Rectal smooth muscle tissue (tissue), 1 donor: Measurements from ENCODE around the gene TM9SF3.

ENCODE experiments used
- H3K27ac ChIP-seq: one replicate; pipeline ENCODE4 v1.7.0; 2013; ENCODE audit warnings: low read depth, low read length, inconsistent platforms
- H3K27me3 ChIP-seq: one replicate; pipeline ENCODE4 v1.7.0; 2013; ENCODE audit warnings: low read length; ENCODE audit not compliant: control insufficient read depth, insufficient read depth
- H3K36me3 ChIP-seq: one replicate; pipeline ENCODE4 v1.7.0; 2013; ENCODE audit warnings: low read length; ENCODE audit not compliant: control insufficient read depth, insufficient read depth
- H3K4me1 ChIP-seq: one replicate; pipeline ENCODE4 v1.7.0; 2013; ENCODE audit warnings: low read length; ENCODE audit not compliant: control insufficient read depth, insufficient read depth
- H3K4me3 ChIP-seq: one replicate; pipeline ENCODE4 v1.7.0; 2013; ENCODE audit warnings: low read length
- H3K9ac ChIP-seq: one replicate; pipeline ENCODE4 v1.7.0; 2013; ENCODE audit warnings: low read length

Gene TM9SF3

DNA sequence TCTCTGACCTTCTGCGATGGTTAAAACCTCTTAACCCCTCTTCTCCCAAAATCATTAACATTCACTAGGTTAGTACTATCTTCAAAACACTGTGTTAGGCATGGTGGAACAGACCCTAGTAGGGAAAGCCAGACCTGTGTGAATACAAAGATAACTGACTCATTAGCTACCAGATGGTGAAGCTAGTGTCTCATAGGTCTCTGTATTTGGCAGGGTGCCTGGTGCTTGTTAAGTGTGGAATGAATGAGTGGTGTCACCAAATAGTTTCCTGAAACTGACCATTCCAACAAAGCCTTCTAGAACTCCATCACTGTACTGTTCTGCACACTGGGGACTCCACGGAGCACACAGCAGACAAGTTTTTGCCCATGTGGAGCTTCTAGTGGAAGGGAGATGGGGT is 27.7 kb upstream of the TM9SF3 start:
- Histone ChIP-seq H3K4me3 (no peak overlapping the region), H3K27me3 (no peaks in the 10 kb centered on the region), H3K36me3 (no peaks in the 10 kb centered on the region), H3K4me1 (peaks cover 5% of the 10 kb centered on the region), H3K9ac (no peak overlapping the region), H3K27ac (no peak overlapping the region)

DNA sequence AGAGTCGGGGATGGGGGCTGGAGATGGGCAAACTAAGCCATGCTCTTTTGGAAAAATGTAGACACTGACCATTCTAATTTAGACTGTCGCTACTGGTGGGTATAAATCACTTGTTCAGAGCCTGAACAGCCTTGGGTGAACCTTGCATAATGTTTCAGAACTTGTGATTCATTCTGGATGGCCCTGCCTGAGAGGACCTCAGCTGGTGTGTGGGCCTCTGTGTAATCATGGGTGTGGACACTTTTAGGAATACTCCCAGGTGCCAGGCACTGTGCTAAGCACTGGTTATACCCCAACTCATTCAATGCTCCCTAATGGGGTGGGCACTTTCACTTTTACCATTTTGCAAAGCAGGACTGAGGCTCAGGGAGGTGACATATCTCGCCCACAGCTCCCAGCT is 26.8 kb upstream of the TM9SF3 start:
- H3K36me3 ChIP-seq = no peaks in the 10 kb centered on the region
- no peak overlapping the region for H3K27ac ChIP-seq
- no peak overlapping the region for H3K4me3 ChIP-seq

DNA sequence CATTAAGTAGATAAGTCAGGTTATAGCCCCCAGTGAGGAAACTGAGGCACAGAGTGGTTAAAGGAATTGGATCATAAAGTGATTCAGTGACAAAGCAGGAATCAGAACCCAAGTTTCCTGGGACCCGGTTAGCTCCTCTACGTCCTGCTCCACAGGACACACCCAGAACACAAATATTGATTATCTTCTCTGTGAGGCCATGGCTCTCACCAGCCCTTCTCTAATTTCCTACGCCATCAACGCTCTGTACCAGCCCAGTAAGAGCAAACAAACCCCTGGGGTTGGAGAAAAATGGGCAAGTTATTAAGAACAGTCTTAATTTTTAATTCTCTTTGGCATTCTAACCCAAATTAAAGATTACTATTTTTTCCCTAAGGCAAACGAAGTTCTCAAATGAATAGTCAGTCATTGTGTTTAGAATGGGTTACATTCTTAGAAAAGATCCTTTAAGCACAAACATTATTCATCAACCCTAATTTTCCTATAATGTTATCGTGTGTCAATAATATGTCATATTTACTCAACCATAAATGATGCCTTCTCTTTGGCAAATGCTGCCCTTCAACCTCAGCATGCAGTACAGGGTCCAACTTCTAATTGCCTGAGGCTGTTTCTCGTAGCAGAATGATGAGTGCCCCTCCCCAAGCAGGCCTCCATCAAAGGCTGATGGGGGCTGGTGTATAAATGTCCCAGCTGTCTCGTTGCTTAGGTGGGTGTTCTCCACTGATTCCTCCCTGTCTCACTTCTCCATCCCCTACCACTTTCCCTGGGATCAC is 25.4 kb upstream of the TM9SF3 start:
- H3K27me3 ChIP-seq = no peaks in the 10 kb centered on the region
- no peak overlapping the region for H3K27ac ChIP-seq
- H3K4me1 ChIP-seq = no peaks in the 10 kb centered on the region
- no peaks in the 10 kb centered on the region for H3K36me3 ChIP-seq
- H3K9ac ChIP-seq = no peak overlapping the region
- no peak overlapping the region for H3K4me3 ChIP-seq

More for the DNA sequence above, 26.8 kb upstream of the TM9SF3 start:
- H3K27me3 ChIP-seq = no peaks in the 10 kb centered on the region
- H3K4me1 ChIP-seq = peaks cover 1% of the 10 kb centered on the region
- no peak overlapping the region for H3K9ac ChIP-seq

DNA sequence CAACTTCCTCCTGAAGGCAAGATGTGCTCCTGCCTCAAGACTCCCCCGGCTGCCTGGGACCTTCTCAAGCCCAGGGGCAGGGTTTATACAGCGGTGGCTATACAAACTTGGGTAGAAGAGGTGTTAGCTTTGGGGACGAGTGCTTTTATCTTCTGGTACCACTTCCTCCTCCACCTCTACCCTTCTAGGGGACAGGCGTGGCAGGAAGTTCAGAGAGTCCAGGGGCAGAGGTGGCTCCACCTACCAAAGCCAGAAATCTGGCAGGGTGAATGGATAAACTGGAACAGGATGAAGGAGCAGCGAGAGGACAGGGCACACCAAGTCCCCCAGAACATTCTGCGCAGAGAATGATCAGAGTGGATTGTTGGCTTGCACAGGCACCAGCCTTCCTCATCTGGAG is 24.0 kb upstream of the TM9SF3 start:
- Histone ChIP-seq H3K9ac (no peak overlapping the region), H3K4me1 (no peaks in the 10 kb centered on the region), H3K4me3 (no peak overlapping the region), H3K27ac (no peak overlapping the region), H3K27me3 (no peaks in the 10 kb centered on the region), H3K36me3 (no peaks in the 10 kb centered on the region)

DNA sequence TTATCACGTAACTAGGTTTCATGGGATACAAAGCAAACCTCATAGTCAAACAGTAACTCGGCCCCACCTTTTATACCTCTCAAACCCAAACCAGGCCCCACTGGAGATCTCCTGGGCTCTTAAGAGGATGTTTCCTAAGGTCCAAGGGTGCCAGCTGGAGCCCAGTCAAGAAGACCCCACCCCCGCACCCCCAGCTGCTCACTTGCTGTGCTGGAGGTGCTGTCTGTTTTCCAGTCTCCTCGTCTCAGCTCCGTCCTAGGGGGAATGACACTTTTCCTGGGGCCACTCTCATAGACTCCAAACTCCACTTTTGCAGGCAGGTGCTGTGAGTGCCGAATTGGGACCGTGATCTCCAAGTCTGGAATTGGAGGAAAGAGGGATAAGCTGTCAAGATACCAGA is 22.7 kb upstream of the TM9SF3 start:
- no peak overlapping the region for H3K4me3 ChIP-seq
- no peak overlapping the region for H3K27ac ChIP-seq
- H3K36me3 ChIP-seq = no peaks in the 10 kb centered on the region
- H3K9ac ChIP-seq = no peak overlapping the region
- H3K27me3 ChIP-seq = no peaks in the 10 kb centered on the region
- H3K4me1 ChIP-seq = no peaks in the 10 kb centered on the region

DNA sequence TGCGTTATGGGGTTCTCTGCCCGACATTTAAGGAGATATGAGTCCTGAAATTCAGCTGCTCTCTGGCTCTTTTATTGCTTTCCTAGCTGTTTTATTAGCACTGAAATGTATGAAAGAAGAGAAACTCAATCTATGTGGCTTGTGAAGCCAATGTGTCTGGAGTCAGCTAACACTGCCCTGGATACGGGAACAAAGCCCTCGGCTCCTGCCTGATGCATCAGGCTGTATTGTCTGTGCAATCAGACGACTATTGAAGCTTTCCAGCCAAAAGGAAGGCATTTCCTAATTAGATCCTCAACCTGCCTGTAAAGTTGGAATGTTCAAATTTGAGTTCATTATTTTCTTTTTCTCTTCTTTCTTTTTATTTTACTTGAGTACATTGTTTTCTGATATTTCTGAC is 22.0 kb upstream of the TM9SF3 start:
- Histone ChIP-seq H3K9ac (no peak overlapping the region), H3K27ac (no peak overlapping the region), H3K4me3 (no peak overlapping the region), H3K36me3 (no peaks in the 10 kb centered on the region), H3K4me1 (no peaks in the 10 kb centered on the region), H3K27me3 (no peaks in the 10 kb centered on the region)

DNA sequence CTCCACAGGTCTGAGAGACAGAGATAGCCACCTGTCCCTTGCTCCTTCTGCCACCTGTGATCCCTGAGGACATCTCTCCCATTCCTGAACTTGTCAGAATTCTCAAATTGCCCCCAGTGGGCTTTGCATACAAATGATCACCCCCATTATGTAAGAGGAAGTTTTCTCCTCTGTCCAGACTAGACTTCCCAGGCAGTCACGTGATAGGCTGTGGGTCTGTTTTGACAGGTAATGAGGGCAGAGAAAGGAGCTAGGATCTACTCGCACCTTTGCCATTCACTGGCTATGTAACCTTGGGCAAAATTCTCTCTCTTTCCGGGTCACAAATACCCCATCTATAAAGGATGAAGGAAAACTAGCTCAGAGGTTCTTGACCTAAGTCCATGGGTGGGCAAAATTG is 21.4 kb upstream of the TM9SF3 start:
- H3K4me3 ChIP-seq = no peak overlapping the region
- H3K9ac ChIP-seq = no peak overlapping the region
- H3K36me3 ChIP-seq = no peaks in the 10 kb centered on the region

DNA sequence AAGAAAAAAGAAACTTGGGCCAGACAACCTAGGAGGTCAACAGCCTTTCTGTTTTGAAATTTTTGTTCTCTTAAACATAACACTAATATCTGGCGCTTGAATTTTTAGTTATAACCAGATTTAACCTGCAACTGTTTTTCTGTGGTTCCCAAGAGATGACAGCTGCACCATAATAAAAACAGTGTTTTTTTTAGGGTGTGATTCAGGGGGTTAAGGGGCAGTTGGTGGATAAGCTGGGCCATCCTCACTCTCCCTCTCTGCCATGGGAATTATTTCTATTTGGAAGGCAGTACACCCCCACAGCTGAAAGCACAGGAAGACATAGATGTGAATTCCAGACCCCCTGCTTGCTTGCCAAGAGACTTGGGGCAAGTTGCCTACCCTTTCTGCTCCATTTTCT is 20.1 kb upstream of the TM9SF3 start:
- no peak overlapping the region for H3K4me3 ChIP-seq
- no peak overlapping the region for H3K9ac ChIP-seq
- no peak overlapping the region for H3K27ac ChIP-seq
- no peaks in the 10 kb centered on the region for H3K27me3 ChIP-seq
- no peaks in the 10 kb centered on the region for H3K36me3 ChIP-seq
- no peaks in the 10 kb centered on the region for H3K4me1 ChIP-seq

More for the DNA sequence above, 21.4 kb upstream of the TM9SF3 start:
- Histone ChIP-seq H3K27me3 (no peaks in the 10 kb centered on the region), H3K27ac (no peak overlapping the region), H3K4me1 (no peaks in the 10 kb centered on the region)

DNA sequence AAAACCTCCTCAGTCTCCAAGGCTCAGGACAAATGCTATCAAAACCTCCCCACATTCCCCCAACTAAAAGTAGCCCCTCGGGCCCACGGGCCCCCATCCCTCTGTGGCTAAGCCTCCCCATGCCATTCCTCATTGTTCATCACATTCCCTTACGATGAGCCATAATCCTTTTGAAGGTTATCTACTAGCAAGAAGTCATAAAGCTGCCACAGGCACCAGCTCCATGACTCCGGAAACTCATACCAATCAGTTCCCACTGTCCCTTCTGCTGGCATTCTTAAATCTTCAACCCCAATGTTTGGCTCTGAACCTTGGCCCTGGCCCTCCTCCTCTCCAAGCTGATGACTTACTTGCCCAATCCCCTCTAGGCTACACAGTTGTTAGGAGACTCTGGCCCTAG is 19.4 kb upstream of the TM9SF3 start:
- Histone ChIP-seq H3K4me3 (no peak overlapping the region), H3K27ac (no peak overlapping the region), H3K4me1 (no peaks in the 10 kb centered on the region), H3K9ac (no peak overlapping the region), H3K27me3 (no peaks in the 10 kb centered on the region), H3K36me3 (no peaks in the 10 kb centered on the region)

DNA sequence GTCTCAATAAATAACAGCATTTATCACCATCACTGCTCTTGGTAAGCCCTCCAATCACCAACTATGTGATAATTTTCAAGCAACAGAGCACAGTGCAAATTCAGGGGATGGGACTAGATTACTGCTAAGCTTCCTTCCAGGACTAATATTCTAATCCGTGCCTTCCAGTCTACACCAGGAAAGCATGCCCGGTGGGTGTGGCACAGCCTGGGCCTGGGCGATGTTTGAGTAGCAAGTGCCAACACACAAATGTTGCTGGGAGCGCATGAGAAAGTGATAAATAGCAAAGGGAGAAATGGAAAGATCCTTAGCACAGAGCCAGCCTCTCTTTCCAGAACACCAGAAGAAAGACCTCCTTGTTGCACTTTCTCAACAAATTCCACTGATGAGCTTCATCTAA is 13.5 kb upstream of the TM9SF3 start:
- Histone ChIP-seq H3K27me3 (no peaks in the 10 kb centered on the region), H3K36me3 (no peaks in the 10 kb centered on the region), H3K27ac (no peak overlapping the region), H3K4me3 (no peak overlapping the region), H3K9ac (no peak overlapping the region), H3K4me1 (no peaks in the 10 kb centered on the region)

DNA sequence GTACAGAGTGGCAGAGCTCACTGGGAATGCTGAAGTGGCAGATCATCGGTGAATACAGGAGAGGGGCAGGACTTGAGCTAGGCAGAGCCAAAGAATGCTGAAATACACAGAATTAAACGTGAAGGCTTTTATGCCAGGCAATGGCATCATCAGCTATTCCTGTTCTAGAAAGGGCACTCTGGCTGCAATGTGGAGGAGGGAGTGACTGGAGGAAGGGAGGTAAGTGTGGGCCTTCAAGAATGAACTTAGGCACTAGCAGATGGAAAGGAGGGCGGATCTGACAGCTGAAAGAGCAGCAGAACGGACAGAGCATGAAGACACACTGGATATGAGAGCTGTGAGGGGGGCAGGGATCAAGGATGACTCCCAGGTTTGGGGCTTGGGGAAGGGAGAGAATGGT is 12.0 kb upstream of the TM9SF3 start:
- no peaks in the 10 kb centered on the region for H3K27me3 ChIP-seq
- H3K9ac ChIP-seq = no peak overlapping the region
- no peaks in the 10 kb centered on the region for H3K36me3 ChIP-seq
- no peak overlapping the region for H3K4me3 ChIP-seq
- no peaks in the 10 kb centered on the region for H3K4me1 ChIP-seq
- no peak overlapping the region for H3K27ac ChIP-seq

DNA sequence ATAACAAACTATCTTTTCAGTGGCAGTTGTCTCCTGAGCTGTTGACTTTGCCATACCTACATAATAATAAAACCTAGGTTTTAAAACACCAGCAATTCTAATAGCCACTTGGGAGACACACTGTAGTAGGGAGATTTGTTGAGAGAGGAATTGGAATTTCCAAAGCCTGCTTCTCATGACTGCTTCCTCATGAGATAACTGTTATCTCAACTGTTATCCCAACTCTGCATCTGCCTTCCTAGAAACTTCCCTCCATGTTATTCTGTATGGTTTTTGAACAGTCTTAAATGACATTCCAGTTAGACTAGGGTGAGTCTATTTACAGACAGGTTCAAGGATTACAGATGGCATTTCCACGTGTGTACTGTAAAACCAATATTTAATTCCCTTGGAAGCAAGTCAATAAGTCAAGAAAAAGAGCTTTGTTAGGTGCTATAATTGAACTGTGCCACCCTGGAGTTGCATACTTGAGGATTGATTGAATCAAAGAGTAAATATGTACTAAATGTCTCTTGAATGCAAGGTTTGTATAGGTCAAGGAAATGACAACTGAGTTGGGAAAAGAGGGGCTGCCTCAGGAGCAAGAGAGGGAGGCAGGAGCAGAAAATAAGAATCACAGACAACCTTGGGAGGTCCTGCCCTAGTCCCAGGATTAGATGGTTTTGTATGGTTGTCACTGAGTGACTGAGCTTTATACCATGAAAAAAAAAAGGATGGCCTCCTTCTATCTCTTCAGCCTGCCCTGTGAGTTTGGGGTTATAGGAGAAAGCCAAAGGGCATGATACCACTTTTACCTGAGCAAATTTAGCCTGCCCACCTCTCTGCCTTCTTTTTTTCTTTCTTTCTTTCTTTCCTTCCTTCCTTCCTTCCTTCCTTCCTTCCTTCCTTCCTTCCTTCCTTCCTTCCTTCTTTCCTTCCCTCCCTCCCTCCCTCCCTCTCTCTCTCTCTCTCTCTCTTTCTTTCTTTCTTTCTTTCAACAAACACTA is 9.9 kb upstream of the TM9SF3 start:
- Histone ChIP-seq H3K36me3 (no peaks in the 10 kb centered on the region), H3K27me3 (no peaks in the 10 kb centered on the region), H3K4me3 (no peak overlapping the region), H3K9ac (no peak overlapping the region), H3K27ac (no peak overlapping the region), H3K4me1 (no peaks in the 10 kb centered on the region)
